ENCODE measurements around the gene MCF2L.

DNA sequence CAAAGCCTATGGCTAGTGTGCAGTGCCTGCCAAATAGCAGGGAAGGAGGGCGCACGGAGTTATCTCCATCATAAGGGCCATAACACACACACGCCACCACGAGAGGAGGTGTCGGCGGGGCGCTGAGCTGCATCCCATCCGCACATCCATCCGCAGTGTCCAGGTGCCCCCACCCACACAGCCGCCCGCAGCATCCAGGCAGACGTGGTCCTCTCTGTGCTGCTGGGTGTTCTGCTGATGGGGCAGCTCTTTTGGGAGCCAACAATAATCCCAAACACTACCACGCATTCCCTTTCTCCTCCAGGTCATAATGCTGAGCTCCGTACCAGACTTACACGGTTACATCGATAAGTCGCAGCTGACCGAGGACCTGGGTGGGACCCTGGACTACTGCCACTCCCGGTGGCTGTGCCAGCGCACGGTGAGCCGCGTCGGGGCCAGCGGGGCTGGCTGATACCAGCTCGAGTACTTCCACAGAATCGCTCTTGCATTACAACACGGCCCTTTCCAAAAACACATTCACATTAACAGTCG lies 95.1 kb downstream of the MCF2L start:
- TF ChIP-seq, protein P1, sequence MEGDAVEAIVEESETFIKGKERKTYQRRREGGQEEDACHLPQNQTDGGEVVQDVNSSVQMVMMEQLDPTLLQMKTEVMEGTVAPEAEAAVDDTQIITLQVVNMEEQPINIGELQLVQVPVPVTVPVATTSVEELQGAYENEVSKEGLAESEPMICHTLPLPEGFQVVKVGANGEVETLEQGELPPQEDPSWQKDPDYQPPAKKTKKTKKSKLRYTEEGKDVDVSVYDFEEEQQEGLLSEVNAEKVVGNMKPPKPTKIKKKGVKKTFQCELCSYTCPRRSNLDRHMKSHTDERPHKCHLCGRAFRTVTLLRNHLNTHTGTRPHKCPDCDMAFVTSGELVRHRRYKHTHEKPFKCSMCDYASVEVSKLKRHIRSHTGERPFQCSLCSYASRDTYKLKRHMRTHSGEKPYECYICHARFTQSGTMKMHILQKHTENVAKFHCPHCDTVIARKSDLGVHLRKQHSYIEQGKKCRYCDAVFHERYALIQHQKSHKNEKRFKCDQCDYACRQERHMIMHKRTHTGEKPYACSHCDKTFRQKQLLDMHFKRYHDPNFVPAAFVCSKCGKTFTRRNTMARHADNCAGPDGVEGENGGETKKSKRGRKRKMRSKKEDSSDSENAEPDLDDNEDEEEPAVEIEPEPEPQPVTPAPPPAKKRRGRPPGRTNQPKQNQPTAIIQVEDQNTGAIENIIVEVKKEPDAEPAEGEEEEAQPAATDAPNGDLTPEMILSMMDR (IDR thresholded peaks at IDR 0.05), result no peak
- no peak for TF ChIP-seq EZH2 (IDR thresholded peaks at IDR 0.05)
